GM12878 (cell line): Measurements from ENCODE around the gene GBA3.

Source experiments
- CBX5 ChIP-seq: sonication (generic); IDR thresholded peaks from 2 replicates; pipeline ENCODE4 v1.6.1; 2016; ENCODE audit warnings: low read depth, moderate library complexity, mild to moderate bottlenecking, inconsistent platforms
- CREB1 ChIP-seq: IDR thresholded peaks from 2 replicates; pipeline ENCODE4 v1.6.1; 2012; ENCODE audit warnings: low read depth, mild to moderate bottlenecking, inconsistent platforms
- CREM ChIP-seq: IDR thresholded peaks from 2 replicates; pipeline ENCODE4 v1.6.1; 2014; ENCODE audit warnings: antibody characterized with exemption, low read depth
- MYC ChIP-seq: IDR thresholded peaks from 2 replicates; pipeline ENCODE4 v1.6.1; 2011; ENCODE audit warnings: mild to moderate bottlenecking, low read length, moderate library complexity, inconsistent platforms; ENCODE audit not compliant: insufficient read depth, insufficient replicate concordance, insufficient read length, severe bottlenecking
- POLR2A ChIP-seq: IDR thresholded peaks from 2 replicates; pipeline ENCODE4 v1.6.1; 2011; ENCODE audit warnings: low read depth, mild to moderate bottlenecking, low read length
- SIN3A ChIP-seq: IDR thresholded peaks from 2 replicates; pipeline ENCODE4 v1.6.1; 2012; ENCODE audit warnings: low read depth, low read length, improper control_type of control experiment
- USF2 ChIP-seq: IDR thresholded peaks from 2 replicates; pipeline ENCODE4 v1.6.1; 2011; ENCODE audit warnings: low read depth, low read length, improper control_type of control experiment, borderline replicate concordance

- TF ChIP-seq POLR2A, result no peak
- TF ChIP-seq SIN3A, result no peak
- TF ChIP-seq CREM, result no peak
- TF ChIP-seq CREB1, result no peak
- no peak for TF ChIP-seq MYC
- TF ChIP-seq USF2, result no peak
- TF ChIP-seq CBX5, result no peak
These were observed 85.9 kb downstream of the GBA3 start for GRCh38 chr4:22778547-22779163.
